HG03442 (cell line): Measurements from ENCODE around the gene CRKL.
"Not testable (repeated sequence)": the region's sequence is repeated elsewhere in the genome, so short reads cannot be mapped to it uniquely, and the experiment has no call there.

Experiments
- ATAC-seq: cut with Tn5 transposase; IDR thresholded peaks from one replicate; pipeline ENCODE4 v1.9.1; 2021; ENCODE audit warnings: mild to moderate bottlenecking, moderate library complexity; ENCODE audit not compliant: unreplicated experiment

Gene CRKL

DNA sequence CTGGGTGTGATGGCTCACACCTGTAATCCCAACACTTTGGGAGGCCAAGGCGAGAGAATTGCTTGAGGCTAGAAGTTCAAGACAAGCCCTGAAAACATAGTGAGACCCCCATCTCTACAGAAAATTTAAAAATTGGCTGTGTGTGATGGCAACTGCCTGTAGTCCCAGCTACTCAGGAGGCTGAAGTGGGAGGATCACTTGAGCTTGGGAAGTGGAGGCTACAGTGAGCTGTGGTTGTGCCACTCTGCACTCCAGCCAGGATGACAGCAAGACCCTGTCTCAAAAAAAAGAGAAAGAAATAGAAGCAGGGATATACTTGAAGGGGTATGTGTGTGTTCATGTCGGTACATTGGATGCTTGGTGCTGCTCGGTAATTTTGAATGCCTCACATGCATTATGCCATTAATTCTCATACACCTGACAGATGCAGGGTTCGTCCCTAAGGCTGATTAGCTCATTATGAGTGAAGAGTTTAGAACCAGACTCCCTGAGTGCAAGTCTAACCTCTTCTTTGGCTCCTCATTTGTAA lies 14.0 kb downstream of the CRKL start:
- no peak for ATAC-seq

DNA sequence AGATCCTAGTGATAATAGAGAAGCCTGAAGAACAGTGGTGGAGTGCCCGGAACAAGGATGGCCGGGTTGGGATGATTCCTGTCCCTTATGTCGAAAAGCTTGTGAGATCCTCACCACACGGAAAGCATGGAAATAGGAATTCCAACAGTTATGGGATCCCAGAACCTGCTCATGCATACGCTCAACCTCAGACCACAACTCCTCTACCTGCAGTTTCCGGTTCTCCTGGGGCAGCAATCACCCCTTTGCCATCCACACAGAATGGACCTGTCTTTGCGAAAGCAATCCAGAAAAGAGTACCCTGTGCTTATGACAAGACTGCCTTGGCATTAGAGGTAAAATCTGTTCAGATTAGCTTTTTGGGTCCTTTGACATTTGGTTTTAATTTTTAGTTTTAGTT lies 16.7 kb downstream of the CRKL start:
- ATAC-seq = no peak

DNA sequence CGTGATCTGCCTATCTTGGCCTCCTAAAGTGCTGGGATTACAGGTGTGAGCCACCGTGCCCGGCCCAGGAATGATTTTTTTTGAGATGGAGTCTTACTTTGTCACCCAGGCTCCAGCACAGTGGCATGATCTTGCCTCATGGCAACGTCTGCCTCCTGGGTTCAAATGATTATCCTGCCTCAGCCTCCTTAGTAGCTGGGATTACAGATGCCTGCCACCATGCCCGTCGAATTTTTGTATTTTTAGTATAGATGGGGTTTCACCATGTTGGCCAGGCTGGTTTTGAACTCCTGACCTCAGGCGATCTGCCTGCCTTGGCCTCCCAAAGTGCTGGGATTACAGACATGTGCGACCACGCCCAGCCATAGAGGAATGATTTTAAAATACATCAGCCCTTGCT lies 17.8 kb downstream of the CRKL start:
- not testable (repeated sequence) for ATAC-seq

DNA sequence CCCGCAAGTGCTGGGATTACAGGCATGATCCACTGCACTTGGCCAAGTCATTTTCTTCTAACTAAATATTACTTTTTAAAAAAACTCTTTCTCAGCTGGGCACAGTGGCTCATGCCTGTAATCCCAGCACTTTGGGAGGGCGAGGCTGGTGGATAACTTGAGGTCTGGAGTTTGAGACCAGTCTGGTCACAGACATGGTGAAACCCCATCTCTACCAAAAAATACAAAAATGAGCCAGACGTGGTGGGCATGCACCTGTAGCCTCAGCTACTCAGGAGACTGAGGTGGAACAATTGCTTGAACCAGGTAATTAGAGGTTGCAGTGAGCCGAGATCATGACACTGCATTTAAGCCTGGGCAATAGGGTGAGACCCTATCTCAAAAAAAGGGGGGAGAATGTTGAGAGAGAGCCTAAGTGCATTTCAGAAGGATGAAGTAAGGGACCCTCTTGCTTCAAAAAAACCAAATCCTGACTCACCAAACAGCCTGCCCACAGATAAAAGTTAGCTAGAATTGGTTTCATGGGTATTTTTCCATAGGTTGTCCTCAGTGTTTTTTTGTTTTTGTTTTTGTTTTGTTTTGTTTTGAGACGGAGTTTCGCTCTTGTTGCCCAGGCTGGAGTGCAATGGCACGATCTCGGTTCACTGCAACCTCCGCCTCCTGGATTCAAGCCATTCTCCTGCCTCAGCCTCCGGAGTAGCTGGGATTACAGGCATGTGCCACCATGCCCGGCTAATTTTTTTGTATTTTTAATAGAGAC lies 18.8 kb downstream of the CRKL start:
- not testable (repeated sequence) for ATAC-seq

DNA sequence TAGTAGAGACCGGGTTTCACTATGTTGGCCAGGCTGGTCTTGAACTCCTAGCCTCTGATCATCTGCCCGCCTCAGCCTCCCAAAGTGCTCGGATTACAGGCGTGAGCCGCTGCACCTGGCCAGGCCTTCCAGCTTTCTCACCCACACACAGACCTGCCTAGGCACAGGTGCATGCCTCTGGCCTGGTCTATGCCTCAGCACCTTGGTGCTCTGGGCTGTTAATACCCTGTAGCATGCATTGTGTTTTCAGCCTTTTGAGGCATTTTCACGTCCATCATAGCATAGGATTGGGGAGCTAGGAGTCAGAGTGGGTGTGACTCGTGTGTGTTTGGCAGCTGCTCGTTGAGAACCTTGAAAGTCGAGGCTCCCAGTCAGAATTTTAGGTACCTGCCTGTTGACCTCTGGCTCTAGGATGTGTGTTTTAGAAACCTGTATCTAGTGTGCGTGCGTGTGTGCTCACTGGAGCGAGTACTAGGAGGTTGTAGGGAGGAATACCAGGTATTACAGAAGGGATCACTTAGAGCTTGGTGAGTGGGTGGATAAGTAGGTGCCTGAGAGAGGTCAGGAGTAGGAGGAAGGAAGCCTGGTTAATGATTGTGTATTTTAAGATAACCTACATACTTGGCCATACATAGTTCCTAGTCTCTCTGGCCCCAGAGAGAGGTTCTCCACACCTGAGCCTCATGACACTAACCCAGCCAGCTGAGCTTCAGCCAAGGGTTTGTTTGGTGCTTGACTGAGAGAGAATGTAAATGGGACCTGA lies 20.0 kb downstream of the CRKL start:
- ATAC-seq = no peak

DNA sequence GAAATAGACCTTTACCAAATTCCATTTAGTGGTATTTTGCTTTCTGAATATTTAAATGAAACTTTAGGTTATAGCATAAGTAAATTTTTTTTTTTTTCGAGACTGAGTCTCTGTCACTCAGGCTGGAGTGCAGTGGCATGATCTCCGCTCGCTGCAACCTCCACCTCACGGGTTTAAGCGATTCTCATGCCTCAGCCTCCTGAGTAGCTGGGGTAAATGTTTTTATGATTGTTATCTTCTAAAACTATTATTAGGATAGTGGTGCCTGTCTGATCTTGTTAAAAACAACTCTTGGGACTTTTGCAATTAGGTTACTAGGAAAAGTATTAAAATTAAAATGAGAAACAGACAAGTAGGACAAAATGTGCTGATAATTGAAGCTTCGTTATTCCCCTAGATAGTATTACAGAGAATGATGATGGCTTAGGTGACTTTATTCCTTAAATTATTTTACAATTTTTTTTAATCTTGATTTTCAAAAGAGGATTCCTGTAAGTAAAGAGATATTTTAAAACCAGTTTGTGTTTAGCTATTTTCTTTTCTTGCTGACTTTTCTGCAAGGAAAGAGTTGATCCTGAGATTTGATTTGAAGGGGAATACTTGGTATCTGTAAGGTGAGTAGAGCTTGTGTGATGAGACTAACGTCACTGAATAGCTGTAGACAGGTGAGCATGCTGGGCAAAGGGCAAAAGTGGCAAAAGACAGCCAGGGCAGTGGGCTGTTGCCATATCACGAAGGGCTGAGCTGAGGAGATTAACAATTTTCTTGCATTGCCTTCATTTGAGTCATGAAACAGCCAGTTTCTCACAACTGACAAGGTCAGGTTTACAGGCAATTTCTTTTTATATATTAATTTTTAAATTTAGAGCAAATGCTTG lies 20.8 kb downstream of the CRKL start:
- ATAC-seq = no peak

DNA sequence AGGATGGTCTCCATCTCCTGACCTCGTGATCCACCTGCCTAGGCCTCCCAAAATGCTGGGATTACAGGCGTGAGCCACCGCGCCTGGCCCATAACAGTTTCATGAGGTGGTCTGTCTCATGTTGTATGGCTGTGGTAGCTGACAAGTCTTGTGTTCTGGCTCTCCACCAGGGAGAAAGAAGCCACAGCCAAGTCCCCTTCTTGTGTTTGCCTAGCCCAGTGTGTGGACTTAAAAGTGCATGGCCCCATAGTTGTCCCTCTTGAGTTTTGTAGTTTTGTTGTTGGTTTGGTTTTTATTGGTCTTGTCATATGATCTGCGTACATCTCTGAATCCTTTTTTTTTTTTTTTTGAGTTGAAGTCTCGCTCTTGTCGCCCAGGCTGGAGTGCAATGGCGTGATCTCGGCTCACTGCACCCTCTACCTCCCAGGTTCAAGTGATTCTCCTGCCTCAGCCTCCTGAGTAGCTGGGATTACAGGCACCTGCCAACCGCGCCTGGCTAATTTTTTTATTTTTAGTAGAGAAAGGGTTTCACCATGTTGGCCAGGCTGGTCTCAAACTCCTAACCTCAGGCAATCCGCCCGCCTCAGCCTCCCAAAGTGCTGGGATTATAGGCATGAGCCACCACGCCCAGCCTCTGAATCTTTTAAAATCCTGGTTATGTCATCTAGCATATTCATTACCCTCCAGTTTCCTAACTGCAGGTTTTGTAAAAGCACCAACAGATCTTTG lies 22.4 kb downstream of the CRKL start:
- ATAC-seq = not testable (repeated sequence)

DNA sequence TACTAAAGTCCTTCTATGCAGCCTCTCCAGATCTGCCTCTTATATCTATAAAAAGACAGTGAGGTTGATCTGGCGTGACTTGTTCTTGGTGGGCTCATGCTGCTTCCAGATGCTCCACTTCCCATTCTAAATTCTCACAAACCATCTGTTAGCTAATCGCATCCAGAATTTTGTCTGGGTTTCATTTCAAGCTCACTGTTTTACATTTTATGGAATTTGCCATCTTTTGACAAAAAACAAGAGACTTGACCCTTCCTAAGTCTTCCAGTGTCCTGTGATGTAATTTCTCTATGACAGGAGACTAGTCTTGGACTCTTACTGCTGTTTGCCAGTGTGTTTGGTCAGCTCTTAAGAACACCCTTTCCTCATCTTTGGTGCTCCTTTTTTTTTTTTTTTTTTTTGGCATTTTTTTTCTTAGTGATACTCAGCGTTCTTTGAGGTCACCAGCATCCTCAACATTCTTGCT lies 23.0 kb downstream of the CRKL start:
- no peak for ATAC-seq

DNA sequence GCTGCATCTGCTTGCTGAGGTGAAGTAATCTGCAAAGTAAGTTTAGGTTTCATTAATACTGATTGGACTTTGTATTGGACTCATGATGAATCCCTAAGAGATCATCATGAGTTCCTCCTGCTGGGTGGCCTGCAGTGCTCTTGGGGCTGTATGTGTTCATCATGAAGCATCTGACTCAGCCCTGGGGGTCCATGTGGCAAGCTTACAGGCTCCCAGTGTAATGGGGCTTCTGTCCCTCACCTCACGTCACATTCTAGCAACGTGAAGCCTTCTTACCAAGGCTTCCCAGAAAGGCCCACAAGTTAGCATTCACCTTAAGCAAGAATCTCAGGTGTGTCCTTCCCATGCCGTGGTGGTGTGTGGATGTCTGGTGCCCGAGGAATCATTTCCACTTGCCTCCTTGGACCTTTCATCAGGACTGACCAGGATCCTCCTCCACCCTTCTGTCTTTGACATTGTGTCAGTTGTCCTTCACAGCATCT lies 23.7 kb downstream of the CRKL start:
- ATAC-seq = no peak

DNA sequence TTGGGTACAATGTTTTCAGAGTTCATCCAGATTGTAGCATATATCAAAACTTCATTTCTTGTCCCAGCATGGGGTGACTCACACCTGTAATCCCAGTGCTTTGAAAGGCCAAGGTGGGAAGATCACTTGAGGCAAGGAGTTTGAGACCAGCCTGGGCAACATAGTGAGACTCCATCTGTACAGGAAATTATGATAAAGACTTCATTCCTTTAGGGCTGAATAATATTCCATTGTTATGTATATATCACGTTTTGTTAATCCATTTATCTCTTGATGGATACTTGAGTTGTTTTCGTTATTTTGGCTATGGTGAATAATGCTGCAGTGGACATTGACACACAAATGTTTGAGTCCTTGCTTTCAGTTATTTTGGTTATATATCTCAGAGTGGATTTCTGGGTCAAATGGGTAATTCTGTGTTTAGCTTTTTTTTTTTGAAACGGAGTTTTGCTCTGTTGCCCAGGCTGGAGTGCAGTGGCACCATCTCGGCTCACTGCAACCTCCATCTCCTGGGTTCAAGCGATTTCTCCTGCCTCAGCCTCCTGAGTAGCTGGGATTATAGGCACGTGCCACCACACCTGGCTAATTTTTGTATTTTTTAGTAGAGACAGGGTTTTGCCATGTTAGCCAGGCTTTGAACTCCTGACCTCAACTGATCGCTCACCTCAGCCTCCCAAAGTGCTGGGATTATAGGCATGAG lies 25.1 kb downstream of the CRKL start:
- ATAC-seq = not testable (repeated sequence)

DNA sequence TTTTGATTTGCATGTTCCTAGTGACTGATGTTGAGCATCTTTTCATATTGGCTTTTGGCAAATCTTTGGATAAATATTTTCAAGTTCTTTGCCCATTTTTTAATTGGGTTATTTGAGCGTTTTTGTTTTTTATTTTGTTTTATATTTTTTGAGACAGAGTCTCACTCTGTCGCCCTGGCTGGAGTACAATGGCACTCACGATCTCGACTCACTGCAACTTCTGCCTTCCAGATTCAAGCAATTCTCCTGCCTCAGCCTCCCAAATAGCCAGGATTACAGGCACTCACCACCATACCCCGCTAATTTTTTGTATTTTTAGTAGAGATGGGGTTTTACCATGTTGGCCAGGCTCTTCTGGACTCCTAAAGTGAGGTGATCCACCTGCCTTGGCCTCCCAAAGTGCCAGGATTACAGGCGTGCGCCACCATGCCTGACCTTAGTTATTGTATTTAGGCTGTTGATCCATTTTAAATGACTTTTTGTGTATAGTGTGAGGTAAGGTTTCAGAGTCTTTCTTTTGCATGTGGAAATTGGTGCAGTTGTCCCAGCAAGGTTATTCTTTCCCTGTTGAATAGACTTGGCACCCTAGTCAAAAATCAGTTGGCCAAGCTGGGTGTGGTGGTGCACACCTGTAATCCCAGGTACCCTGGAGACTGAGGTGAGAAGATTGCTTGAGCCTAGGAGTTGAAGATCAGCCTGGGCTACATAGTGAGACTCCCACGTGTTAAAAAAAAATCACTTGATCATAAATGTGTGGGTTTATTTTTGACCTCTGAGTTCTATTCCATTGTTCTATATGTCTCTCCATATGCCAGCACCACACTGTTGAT lies 26.1 kb downstream of the CRKL start:
- ATAC-seq = no peak

DNA sequence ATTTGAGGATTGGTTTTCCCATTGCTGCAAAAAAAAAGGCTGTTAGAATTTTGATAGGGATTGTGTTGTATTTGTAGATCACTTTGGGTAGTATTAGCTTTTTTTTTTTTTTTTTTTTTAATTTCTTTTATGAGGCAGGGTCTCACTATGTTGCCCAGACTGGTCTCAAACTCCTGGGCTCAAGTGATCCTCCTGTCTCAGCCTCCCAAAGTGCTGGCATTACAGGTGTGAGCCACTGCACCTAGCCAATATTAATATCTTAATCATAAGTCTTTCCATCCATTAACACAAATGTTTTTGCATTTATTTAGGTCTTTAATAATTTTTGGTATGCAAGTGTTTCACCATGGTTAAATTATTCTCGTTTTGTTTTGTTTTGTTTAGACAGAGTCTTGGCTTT lies 26.8 kb downstream of the CRKL start:
- no peak for ATAC-seq

DNA sequence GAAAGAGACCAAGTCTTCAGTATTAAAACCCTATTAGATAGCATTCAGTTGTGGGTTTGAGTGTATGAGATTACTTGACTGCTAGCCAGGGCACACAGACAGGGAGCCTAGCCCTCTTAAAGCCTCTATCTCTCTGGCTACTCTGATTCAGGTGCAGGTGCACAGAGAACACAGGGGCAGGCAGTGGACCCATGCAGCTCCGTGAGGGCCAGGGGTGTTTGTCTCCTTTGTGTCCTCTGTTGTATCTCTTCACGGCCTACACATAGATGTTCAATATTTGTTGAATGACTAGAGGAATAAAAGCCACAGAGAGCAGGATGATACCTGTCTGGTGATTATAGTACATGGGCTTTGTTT lies 28.3 kb downstream of the CRKL start:
- ATAC-seq = no peak

DNA sequence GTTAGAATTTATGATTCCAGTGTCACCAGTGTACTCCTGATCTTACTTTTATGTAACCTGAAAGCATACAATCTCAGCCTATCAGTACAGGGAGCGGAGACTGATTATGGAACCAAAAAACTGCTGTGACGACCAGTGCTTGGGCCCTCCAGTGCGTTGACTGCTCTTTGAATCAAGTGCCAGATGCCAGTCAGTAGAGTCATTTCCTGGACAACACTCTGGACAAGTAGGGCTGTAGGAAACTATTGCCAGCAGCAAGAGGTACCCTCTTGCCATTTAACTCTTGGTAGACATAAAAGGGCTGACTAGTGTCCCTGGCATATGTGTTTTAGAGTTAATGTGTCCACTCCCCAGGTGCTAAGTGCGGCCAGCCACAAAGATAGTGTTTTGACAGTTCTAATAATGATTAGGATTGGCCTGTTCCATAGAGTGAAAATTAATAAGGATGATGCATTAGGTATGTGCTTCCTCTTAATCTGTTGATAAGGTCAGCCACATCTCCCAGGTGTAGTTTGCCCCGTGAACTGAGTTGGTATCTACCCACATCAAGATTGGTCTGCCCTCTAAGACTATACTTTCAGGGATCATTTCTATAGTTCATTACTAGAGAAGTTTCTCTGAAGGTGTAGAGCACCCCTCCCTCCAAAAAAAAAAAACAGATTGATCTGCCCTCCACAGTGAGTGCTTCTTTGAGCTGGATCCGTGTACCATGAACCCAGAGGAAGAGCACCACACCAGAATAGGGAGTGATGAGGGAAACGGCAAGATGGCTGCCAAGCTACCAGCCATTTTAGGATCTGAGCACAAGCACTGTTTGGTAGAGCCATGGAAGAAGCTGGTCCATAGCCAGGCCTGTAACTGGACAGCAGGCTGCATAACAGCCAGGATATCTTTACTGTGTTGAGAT lies 29.1 kb downstream of the CRKL start:
- no peak for ATAC-seq

DNA sequence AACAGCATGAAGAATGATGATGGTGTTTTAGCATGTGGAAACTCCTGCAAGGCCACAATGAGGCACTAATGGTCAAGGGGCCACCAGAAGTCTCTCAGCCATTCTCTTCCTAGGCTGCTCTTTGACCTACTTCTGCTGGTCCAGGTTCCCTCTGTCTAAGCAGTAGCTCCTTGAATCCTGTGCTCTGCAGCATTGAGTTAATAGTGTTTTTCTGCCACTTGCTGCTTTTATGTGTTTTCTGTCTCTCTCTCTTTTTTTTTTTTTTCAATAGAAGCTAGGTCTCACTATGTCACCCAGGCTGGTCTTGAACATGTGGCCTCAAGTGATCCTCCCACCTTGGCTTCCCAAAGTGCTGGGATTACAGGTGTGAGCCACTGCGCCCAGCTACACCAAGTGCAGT lies 29.8 kb downstream of the CRKL start:
- ATAC-seq = no peak

DNA sequence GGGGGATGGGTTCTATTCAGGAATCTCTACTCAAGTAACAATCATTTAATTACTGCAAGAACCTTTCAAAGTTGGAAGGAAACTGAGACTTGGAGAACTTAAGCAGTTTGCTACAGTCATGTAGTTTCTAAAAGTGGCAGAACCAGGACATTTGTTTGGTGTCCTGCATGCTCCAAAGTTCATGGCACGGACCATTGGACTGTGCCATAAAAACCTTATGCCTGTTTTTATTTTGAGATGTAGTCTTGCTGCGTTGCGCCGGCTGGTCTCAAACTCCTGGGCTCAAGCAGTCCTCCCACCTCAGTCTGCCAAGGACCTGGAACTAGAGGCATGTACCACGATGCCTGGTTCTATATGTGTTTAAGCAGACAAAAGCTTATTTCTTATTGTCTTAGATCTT lies 31.2 kb downstream of the CRKL start:
- no peak for ATAC-seq

DNA sequence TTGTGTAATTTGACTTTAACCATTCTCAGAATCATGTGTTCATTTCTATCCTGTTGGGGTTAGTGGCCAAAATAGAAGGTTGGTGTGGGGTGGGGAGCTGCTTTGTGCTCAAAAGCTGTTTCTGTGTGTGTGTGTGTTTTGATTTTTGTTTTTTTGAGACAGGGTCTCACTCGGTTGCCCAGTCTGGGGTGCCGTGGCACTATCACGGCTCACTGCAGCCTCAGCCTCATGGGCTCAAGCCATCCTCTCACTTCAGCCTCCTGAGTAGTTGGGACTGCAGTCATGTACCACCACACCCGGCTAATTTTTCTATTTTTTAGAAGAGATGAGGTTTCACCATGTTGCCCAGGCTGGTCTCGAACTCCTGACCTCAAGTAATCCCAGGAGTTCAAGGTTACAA lies 31.8 kb downstream of the CRKL start:
- ATAC-seq = no peak

DNA sequence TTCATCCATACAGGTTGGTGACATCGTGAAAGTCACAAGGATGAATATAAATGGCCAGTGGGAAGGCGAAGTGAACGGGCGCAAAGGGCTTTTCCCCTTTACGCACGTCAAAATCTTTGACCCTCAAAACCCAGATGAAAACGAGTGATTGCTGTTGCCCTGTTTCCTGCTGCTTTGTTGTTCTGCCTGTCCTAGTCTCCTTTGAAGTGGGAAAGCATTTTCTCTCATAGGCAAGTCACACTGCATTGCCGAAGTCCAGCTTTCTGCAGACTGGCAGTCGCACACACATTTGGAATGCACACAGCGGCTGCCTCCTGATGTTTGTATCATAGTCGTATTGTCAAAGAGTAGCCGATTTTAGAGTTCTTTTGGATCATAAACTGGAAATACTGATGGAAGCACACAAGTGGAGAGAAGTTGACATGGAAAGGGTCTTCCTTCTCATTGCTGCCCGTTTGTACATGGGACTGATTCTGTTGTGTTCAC lies 32.5 kb downstream of the CRKL start:
- no peak for ATAC-seq
